Nephron (organoid): ENCODE results near the gene CCL4.
"Not testable (repeated sequence)": the region's sequence is repeated elsewhere in the genome, so short reads cannot be mapped to it uniquely, and the experiment has no call there.

Experiments used
- H3K27ac Mint-ChIP-seq, 3 experiments: 2 replicates each; pipeline ENCODE4 v1.8.0; 2020; ENCODE audit warnings: mixed read lengths in 3 of 3, mild to moderate bottlenecking in 2 of 3, moderate library complexity in 1 of 3
- H3K27me3 Mint-ChIP-seq: 2 replicates; pipeline ENCODE4 v1.8.0; 2021; ENCODE audit warnings: low read depth, mild to moderate bottlenecking, moderate library complexity, mixed read lengths
- H3K36me3 Mint-ChIP-seq: 2 replicates; pipeline ENCODE4 v1.8.0; 2020; ENCODE audit warnings: low read depth, mixed read lengths
- H3K4me1 Mint-ChIP-seq: 2 replicates; pipeline ENCODE4 v1.8.0; 2020; ENCODE audit warnings: mixed read lengths
- H3K4me3 Mint-ChIP-seq, 3 experiments: 2 replicates each; pipeline ENCODE4 v1.8.0; 2020; ENCODE audit warnings: mild to moderate bottlenecking in 3 of 3, mixed read lengths in 3 of 3, moderate library complexity in 2 of 3
- H3K9me3 Mint-ChIP-seq: 2 replicates; pipeline ENCODE4 v1.8.0; 2020; ENCODE audit warnings: mixed read lengths
- CTCF ChIP-seq, 3 experiments: fragments of 200-600 bp; sonication (generic); IDR thresholded peaks; one replicate each; pipeline ENCODE4 v1.5.0; 2021; ENCODE audit warnings: antibody characterized with exemption in 3 of 3; ENCODE audit not compliant: unreplicated experiment in 3 of 3

Gene CCL4

GRCh38 chr17:36103401-36103975 lies at the start of gene CCL4:
Gene CCL4, plus strand, starts transcription at chr17:36103827. Its CDS starts 79 bp downstream, at chr17:36103906.
- peaks cover 14% of the 10 kb centered on the region for H3K27me3 Mint-ChIP-seq
- H3K27ac Mint-ChIP-seq, H3K4me3 Mint-ChIP-seq, H3K9me3 Mint-ChIP-seq, H3K36me3 Mint-ChIP-seq, H3K4me1 Mint-ChIP-seq: not testable (repeated sequence)

- no peak overlapping the region for H3K4me3 Mint-ChIP-seq
- no peak overlapping the region for H3K27ac Mint-ChIP-seq
- no peaks in the 10 kb centered on the region for H3K4me1 Mint-ChIP-seq
- peaks cover 9% of the 10 kb centered on the region for H3K27me3 Mint-ChIP-seq
- TF ChIP-seq CTCF (IDR thresholded peaks at IDR 0.05; ENCODE audit: unreplicated experiment in 3 of 3), result no peak
- H3K9me3 Mint-ChIP-seq, result peaks cover 7% of the 10 kb centered on the region
- H3K36me3 Mint-ChIP-seq, result no peaks in the 10 kb centered on the region
These were observed 48.5 kb upstream of the CCL4 start for GRCh38 chr17:36055171-36055570.

- TF ChIP-seq CTCF (IDR thresholded peaks at IDR 0.05; ENCODE audit: unreplicated experiment in 3 of 3), result no peak
- Mint-ChIP-seq H3K9me3 (peaks cover 4% of the 10 kb centered on the region), H3K4me1 (no peaks in the 10 kb centered on the region), H3K4me3 (no peak overlapping the region), H3K36me3 (no peaks in the 10 kb centered on the region), H3K27me3 (peaks cover 9% of the 10 kb centered on the region), H3K27ac (no peak overlapping the region)
These were observed 47.6 kb upstream of the CCL4 start for GRCh38 chr17:36055921-36056520.

GRCh38 chr17:36057911-36058310 lies 45.7 kb upstream of the CCL4 start:
- no peak for TF ChIP-seq CTCF (IDR thresholded peaks at IDR 0.05; ENCODE audit: unreplicated experiment in 3 of 3)
- peaks cover 7% of the 10 kb centered on the region for H3K27me3 Mint-ChIP-seq
- no peak overlapping the region for H3K4me3 Mint-ChIP-seq
- H3K9me3 Mint-ChIP-seq, result no peaks in the 10 kb centered on the region
- H3K27ac Mint-ChIP-seq, result peak overlapping the region in 1 of 3 experiments; percentile 11
- no peaks in the 10 kb centered on the region for H3K4me1 Mint-ChIP-seq
- H3K36me3 Mint-ChIP-seq, result no peaks in the 10 kb centered on the region

- Mint-ChIP-seq H3K27me3 (no peaks in the 10 kb centered on the region), H3K27ac (no peak overlapping the region), H3K36me3 (no peaks in the 10 kb centered on the region), H3K4me3 (no peak overlapping the region), H3K9me3 (no peaks in the 10 kb centered on the region), H3K4me1 (no peaks in the 10 kb centered on the region)
- TF ChIP-seq CTCF (IDR thresholded peaks at IDR 0.05; ENCODE audit: unreplicated experiment in 3 of 3), result no peak
These were observed 44.2 kb upstream of the CCL4 start for GRCh38 chr17:36059406-36059805.

GRCh38 chr17:36060816-36061215 lies 42.8 kb upstream of the CCL4 start:
- Mint-ChIP-seq H3K27me3 (no peaks in the 10 kb centered on the region), H3K4me1 (no peaks in the 10 kb centered on the region), H3K27ac (no peak overlapping the region), H3K36me3 (no peaks in the 10 kb centered on the region), H3K4me3 (no peak overlapping the region), H3K9me3 (no peaks in the 10 kb centered on the region)
- TF ChIP-seq CTCF (IDR thresholded peaks at IDR 0.05; ENCODE audit: unreplicated experiment in 3 of 3), result no peak
